GM19455 (cell line): Measurements from ENCODE around the gene MYO10.
"Not testable (repeated sequence)": the region's sequence is repeated elsewhere in the genome, so short reads cannot be mapped to it uniquely, and the experiment has no call there.

ENCODE experiments used
- ATAC-seq: cut with Tn5 transposase; IDR thresholded peaks from one replicate; pipeline ENCODE4 v1.9.1; 2021; ENCODE audit not compliant: unreplicated experiment

The MYO10 gene

GRCh38 chr5:16679190-16679589 is 256.9 kb downstream of the MYO10 start:
- ATAC-seq, result no peak

DNA sequence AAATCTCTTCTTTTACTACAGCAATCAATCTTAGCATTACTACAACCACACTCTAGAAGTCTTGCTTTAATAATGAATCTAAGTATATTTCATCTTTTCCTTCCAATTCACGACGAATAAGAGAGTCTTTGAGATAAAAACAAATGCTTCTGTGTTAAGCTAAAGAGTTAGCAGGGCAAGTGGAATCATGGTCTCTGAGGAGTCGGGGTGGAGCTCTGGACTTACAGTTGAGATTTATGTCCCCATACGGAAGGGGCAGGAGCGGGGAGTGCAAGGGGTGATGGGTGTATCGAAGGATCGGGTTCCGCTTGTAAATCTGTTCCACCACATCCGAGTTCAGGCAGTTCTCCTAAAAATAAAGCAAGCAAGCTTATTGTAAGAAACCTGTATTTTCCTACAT is 260.3 kb downstream of the MYO10 start:
- ATAC-seq, result no peak

DNA sequence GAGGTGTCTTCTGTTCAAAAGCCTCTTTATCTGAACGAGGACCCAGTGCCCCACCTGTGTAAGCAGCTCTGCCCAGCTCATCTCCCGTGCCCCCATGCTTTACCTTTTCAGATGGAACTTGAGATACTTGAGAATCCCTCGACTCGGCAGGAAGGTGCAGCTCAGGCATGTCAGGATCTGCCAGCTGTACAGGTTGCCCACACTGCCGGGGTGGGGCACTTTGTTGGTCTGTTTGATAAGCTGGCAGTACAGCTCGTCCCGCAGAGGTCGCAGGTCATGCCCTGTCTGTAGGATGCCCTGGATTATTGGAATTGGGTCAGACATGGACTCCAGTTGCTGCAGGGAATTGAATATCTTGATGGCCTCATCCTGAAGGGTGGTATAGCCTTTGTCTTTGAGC is 261.3 kb downstream of the MYO10 start:
- ATAC-seq, result no peak

DNA sequence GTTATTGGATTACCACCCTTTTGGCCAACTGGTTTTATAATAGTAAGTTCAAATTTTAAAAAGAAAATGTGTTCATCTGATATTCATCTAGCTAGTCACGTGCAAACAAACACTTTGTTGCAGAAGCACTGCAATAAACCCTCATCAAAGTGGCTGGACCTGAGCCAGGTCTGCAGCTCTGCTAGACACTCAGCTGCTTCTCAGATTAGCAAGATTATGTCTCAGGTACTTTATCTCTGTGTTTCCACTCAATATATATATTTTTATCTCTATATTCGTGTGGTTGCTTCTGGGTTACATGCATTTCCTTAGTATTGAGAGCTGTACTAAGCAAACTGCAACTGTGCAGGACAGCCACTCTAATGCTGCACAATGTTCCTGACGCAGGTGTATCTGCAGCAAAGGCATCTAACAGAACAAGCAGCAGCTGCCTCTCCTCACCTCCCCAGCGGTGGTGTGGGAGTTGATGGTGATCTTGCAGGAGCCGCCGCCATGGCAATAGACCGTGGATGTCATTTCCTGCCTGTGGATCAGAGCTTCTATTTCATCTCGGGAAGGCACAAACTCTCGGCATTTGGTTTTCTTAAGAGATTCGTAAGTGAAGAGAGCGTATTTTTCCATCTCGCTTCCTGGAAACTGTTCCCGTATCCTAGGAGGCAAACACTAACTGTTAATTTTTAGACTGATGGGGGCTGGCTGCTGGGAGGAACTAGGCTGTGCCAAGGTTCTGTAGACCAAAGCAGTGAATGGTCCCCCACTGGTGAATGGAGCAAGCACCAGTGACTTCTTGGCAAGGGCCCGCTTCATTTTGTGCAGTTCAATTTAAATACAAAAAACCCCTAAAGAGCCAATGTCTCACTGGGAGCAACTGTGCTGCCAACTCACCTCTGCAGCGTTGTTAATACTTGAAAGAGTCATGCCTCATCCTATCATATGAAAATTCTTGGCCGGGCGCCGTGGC is 262.6 kb downstream of the MYO10 start:
- ATAC-seq, result no peak

DNA sequence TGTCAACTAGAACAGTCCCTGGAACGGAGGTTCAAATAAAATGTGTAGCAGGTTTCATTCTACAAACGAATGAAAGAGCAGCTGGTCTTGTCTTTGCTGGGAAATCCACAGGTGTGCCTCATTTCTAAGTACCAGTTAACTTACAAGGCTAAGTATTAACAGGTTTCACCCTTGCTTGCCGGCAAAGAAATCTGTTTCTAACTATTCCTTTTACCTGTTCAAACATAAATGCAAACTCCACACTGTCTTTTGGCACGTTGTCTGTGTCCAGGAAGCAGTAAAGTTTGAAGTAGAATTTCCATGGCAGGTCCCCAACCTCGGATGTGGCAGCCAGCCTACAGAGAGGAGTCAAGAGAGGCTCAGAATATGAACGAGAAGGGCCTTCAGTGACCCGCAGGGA is 264.9 kb downstream of the MYO10 start:
- no peak for ATAC-seq

DNA sequence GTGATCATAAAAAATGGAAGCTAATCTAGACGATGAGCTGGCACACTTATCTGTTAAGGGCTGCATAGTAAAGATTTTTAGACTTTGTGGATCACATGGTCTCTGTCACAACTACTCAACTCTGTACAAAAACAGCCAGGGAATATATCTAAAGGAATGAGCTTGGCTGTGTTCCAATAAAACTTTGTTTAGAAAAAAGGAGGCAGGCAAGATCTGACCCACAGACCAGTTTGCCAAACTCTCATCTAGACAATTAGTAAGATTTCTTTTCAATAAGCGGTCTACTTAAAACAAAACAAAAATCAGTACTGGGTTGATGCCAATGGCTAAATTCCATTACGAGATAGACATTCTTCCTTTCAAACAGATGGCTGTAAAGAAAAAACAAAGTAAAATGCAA is 266.3 kb downstream of the MYO10 start:
- no peak for ATAC-seq

DNA sequence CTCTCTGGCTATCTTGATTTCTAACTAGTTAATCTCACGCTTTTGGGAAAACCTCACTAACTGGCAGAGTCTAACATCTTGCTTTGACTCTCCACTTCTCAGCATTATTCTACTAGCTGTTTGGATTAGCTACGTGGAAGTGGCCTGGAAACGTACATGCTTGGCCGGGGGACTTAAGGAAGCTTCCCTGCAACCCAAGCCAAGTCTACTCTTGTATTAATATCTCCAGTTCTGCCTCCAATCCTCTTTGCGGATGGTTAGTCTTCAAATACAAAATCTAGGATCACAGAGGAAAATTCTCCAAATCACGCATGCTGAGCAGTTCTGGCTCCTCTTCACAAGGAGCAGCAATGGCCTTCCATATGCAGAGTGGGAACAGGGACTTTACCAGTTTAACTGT is 267.5 kb downstream of the MYO10 start:
- no peak for ATAC-seq

GRCh38 chr5:16668194-16668593 is 267.9 kb downstream of the MYO10 start:
- no peak for ATAC-seq

GRCh38 chr5:16666883-16667398 is 269.1 kb downstream of the MYO10 start:
- no peak for ATAC-seq

DNA sequence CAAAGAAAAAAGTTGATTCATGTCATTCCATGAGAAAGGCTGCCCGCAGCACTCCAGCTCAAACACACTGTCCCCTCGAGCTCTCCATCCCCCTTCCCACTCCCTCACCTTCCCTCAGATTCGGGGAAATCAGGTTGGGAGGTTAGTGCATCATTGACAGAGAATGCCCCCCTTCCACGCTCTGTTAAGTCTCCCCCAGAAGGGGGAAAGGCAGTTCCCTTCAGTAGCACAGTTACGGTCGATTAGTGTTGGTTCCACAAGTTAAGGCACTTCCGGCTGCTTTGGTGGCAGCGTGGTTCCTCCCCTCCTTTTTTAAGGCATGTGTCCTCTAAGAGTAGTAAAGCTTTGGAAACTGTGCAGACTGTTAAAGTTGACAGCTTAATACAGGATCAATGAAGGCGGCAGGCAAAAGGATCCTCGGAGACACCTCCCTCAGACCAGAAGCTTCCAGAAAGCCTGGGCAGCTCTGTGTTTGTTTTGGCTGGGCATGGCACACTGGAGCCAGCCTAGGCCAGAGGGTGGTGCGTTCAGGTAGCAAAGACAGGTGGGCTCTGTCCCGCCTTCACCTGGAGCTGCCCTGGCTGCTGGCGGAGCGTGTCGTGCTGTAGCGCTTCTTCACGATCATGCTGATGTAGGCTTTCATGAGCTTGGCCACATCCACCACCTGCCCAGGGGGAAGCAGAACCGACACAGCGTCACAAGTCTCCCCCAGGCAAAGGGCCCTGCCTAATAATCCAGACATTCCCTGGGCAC is 269.8 kb downstream of the MYO10 start:
- ATAC-seq, result no peak

DNA sequence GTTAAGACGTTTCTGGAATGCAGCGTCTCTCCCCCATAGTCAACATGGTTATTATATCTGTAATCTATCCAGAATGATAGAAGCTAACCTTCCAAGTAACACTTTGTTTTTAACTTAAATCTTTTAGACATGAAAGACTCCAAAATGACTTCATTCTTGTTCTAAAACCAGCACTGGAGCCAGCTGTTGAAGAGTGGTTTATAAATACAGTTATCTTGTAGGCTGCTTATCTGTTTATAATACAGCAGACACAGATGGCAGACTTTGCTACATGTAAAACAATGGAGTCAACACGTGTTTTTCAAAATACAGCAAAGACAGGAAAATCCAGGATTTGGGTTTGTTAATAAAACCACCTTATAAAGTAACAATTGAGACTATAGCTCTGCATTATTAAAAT is 270.5 kb downstream of the MYO10 start:
- ATAC-seq, result no peak

GRCh38 chr5:16664368-16664767 is 271.7 kb downstream of the MYO10 start:
- ATAC-seq, result no peak

GRCh38 chr5:16663840-16664239 is 272.2 kb downstream of the MYO10 start:
- no peak for ATAC-seq

- ATAC-seq, result no peak
Observed at GRCh38 chr5:16661713-16662112, 274.4 kb downstream of the MYO10 start.

GRCh38 chr5:16660982-16661381 is 275.1 kb downstream of the MYO10 start:
- no peak for ATAC-seq

DNA sequence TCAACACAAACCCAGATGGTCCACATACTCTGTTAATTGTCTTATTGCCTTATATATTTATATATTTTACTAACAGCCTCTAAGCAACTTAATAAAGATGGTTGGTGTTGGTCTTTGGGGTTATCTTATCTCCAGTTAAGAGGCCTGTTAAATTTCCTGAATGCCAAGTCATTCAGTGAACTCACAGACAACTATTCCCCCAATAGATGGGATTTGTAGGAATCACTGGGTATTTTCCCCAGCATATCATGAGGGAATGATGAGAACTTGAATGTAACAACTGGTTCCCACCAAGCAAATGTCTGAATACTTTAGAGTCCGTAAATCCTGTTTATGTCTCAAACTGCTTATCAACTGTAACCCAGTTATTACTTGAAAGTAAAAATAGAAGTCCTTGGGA is 276.6 kb downstream of the MYO10 start:
- no peak for ATAC-seq

DNA sequence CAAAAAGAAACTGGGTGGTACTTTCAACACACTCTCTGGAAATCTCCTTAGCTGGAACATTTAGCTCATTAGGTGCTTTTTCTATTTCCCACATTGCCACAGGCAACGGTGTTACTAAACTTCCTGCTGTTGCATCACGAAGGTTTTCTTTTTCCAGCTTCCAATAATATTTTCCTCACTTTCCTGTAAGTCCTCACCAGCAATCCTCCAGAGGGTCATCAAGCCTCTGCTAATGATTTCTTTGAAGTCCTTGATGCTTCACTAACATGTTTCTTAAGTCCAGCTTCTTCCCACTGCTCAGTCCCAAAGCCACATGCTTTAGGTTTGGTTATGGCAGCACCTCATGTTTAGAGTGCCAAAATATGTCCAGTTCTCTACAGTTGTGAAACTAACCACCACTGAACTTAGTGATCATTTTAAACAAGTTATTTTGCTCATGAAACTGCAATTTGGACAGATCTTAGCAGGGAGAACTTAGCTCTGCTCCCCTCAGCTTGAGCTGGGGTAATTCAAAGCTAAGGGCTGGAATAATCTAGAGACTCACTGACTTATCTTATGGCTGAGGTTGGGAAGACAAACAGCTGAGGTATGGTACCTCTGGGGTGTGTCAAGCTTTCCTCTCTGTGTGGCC is 279.4 kb downstream of the MYO10 start:
- no peak for ATAC-seq

- ATAC-seq, result no peak
Observed at GRCh38 chr5:16654647-16655334, 281.3 kb downstream of the MYO10 start.

DNA sequence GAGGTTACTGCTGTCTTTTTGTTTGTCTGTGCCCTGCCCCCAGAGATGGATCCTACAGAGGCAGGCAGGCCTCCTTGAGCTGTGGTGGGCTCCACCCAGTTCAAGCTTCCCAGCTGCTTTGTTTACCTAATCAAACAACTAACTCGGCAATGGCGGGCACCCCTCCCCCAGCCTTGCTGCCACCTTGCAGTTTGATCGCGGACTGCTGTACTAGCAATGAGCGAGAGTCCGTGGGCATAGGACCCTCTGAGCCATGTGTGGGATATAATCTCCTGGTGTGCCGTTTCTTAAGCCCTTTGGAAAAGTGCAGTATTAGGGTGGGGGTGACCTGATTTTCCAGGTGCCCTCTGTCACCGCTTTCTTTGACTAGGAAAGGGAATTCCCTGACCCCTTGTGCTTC is 287.3 kb downstream of the MYO10 start:
- not testable (repeated sequence) for ATAC-seq

GRCh38 chr5:16644301-16644889 is 291.7 kb downstream of the MYO10 start:
- ATAC-seq, result no peak
